NB4 (cell line): ENCODE data around the gene KCNA3.

Source experiments
- CTCF ChIP-seq: IDR thresholded peaks from one replicate; pipeline ENCODE4 v1.5.1; 2012; ENCODE audit warnings: low read depth, low read length
- MYC ChIP-seq: IDR thresholded peaks from 2 replicates; pipeline ENCODE4 v1.6.1; 2011; ENCODE audit warnings: low read depth, low read length
- POLR2A ChIP-seq: IDR thresholded peaks from 2 replicates; pipeline ENCODE4 v1.6.1; 2011; ENCODE audit warnings: mild to moderate bottlenecking; ENCODE audit not compliant: insufficient read length; ENCODE audit errors: extremely low read depth

GRCh38 chr1:110714374-110714995 lies 39.7 kb upstream of the KCNA3 start:
- TF ChIP-seq POLR2A: no peak
- TF ChIP-seq CTCF: no peak
- no peak for TF ChIP-seq MYC
